ENCODE data around the gene PLAC1.

The PLAC1 gene

DNA sequence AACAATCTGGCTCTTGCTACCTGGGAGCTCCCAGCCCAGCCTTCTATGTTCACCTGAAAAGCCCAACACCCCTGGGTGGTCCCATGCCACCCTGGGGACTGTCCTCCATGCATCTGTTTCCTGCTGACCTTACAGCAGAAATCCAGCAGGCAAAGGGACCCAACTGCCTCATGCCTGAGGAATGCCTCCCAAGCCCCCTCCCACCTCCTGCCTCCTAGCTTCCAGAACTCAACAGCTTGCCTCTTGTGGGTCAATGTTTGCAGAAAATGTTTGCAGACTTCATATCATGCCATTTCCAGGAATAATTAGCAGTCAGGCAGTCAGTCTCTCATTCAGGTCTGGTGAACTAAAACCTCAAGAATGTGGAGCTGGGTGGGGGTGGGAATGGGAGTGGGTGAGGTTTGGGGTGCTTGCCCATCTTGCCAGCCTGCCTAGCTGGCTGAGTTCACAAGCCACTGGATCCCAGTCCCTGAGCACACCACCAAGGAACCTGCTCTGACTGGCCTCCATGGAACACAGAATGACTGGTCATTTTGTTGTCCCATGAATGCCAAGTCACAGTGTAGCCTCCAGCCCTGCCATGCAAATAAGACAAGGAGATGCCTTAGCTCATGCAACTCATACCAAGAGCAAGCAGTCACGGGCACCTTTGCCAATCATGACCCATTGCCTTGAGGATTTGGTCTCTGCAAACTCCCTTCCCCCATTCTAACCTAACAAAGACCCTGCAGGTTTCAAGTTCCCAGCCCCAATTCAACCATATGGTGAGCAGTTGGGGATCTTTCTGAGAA lies 12.1 kb upstream of the PLAC1 start:
- DNase-seq, result peak; percentile 47

- DNase-seq, result peak; percentile 63
Observed at GRCh38 chrX:134669378-134670098, 11.3 kb upstream of the PLAC1 start.

DNA sequence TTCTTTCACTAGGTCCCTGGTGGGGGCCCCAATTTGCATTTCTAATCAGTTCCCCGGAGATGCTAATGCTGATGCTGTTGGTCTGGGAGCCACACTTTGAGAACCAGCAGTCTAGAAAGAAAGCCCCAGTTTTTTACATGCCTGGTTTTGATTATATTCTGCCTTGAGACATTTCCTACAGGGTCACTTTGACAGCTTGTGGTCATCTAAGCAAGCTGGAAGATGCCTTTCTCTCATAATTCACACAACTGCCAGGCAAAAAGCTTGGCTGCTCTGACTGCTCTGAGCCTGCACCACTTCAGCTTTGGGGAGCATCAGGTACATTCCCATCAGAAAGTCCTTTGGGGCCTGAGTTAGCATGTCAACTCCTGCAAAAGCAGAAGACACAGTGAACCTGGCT lies 5.9 kb upstream of the PLAC1 start:
- no peak for DNase-seq

DNA sequence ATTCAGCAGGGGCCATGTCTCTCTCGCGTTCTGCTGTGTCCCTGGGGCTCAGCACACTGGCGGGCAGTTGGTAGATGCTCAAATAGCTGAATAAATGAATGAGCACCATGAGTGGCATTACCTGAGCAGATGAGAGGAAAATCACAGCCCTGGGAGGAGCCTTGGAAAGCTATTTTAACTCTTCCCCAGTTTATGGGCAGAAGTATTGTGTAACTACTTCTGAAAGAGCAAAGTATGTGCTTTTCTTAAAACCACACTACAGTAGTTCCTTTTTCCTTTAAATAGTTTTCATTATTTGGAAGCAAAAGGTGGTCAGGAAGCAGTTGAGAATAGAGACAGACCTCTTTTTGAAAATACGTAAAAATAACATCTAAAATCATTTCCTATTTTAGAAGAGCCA lies 3.0 kb upstream of the PLAC1 start:
- no peak for DNase-seq

DNA sequence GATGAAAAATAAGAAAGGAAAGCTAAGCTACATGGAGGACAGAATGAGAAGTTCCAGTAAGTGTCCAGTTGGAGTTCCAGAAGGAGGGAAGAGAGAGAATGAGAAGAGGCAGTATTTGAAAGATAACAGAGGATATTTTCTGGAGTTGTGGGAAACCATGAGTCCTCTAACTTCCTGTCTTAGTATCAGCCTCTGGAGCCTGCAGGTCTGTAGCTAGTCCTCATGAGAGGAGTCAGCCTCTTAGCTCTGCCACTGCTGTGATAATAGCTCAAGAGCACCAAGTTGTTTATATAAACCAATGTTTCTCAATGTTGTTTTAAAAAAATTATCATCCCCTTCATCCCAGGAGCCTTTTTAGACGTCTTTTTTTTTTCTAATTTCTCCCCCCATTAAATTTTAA lies 2.4 kb upstream of the PLAC1 start:
- DNase-seq, result no peak

DNA sequence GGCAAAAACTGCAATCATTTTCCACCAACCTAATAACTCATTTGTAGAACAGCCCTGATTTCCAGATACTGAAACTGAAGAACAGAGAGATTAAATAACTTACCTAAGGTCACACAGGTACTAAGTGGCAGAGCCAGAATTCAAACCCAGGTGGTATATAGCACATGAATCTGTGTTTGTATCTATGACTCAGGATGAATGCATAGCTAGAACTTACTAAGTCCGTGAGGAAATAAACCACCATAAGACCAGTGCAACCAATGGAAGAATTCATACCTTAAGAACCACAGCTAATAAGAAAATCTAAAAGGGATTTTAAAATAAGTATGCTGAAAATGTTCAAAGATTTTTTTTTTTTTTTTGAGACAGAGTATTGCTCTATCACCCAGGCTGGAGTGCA lies 1.5 kb upstream of the PLAC1 start:
- no peak for DNase-seq

- no peak for DNase-seq
Observed at GRCh38 chrX:134658760-134659023, 421 bp upstream of the PLAC1 start.

- DNase-seq, result no peak
Observed at GRCh38 chrX:134654398-134655012, 3.8 kb downstream of the PLAC1 start.

GRCh38 chrX:134653835-134654234 lies 4.4 kb downstream of the PLAC1 start:
- DNase-seq, result no peak

GRCh38 chrX:134650701-134651100 lies 7.6 kb downstream of the PLAC1 start:
- peak; percentile 18 for DNase-seq

DNA sequence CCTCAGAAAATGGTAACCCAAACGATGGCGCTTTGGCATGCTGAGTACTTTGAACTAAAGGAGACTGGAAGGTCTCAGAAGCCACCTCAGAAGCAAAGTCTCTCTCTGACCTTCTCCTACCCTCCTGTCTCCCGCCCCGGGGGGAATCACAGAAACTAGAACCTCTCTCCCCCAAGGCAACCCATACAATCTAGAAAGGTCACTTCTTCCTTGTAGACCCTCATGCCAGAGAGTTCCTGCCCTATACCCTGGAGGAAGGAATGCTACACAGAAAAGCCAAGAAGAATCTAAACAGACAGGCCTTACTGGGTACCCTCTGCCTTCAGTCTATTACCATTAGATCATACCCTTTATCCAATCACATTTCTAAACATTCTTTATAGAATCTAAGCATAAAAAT lies 8.5 kb downstream of the PLAC1 start:
- no peak for DNase-seq

DNA sequence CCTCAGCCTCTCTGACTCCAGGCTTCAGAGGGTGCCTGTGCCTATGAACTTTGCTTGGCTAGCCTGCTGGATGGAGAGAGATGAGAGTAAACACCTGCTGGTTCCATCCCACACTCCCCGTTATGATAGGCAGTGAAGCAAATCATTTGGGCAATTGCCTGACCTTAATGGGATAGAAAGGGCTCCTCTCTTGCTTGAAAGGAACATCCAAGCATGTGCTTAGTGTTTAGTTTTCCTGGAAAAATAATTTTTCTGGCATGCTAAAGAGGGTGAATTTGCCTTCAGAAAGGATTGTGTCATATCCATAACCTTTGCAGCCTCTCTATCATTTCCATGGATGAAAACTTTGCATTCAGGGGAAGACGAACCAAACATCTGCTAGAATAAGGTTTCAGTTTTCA lies 10.8 kb downstream of the PLAC1 start:
- DNase-seq, result peak; percentile 12

DNA sequence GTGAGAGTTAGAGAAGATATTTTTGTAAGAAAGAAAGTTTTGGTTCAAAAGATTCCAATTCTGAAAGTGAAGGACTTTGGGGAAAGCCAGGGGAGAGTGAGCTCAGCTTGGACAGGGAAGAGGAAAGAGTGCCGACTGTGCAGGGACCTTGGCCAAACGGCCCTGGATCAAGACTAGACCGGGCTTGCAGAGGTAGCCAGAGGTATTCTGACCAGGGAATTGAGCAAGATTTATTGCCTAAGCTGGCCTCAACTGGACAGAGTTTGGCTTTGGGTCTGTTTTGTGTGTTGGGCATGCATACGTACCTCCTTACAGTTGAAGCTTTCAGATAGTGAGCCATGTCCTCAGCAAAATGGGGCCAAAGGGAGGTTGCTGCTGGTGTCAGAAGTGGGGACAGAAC lies 11.6 kb downstream of the PLAC1 start:
- DNase-seq, result peak; percentile 45

GRCh38 chrX:134645936-134646543 lies 12.2 kb downstream of the PLAC1 start:
- peak; percentile 26 for DNase-seq

DNA sequence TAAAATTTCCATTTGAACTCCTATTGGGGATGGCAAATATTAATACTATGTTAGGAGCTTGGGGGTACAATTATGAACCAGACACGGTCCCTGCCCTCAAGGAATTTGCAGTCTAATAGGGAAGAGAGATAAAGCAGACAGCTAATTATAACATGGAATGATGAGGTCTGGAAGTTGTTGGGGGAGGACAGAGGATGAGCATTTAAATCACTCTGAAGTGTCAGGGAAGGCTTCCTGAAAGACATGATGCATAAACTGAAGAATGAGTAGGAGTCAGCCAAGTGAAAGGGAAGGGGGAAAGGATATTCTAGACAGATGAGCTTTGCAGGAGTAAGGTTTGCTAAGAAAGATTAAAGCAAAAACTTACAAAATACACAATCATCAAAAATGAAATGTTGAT lies 15.9 kb downstream of the PLAC1 start:
- DNase-seq, result no peak

DNA sequence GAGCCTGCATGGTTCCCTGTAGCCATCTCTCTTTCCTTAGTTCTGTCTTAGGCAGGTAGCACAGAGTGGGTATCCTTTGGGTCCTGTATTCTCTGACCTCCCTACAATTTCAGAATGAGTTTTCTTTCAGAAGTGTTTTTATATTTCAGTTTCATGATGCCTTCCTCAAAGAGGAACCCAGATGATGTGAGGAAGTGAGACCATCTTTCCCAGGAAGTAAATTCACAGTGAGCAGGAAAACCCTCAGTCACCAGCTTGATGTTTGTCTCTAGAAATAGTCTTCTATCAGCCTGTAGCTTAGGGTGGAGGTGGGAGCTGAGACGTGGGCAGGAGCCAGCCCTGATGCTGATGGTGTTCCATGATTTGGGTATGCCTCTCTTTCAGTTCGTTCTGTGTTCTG lies 16.9 kb downstream of the PLAC1 start:
- no peak for DNase-seq

DNA sequence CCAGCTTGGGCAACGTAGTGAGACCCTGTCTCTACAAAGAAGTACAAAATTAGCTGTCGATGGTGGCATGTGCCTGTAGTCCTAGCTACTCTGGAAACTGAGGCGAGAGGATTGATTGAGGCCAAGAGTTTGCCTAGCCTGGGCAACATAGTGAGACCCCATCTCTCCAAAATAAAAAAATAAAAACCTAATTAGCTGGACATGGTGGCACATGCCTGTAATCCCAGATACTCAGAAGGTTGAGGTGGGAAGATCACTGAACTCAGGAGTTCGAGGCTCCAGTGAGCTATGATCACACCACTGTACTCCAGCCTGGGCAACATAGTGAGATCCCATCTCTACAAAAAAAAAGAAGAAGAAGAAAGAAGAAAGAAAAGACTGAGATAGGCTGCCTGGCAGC lies 17.4 kb downstream of the PLAC1 start:
- no peak for DNase-seq

DNA sequence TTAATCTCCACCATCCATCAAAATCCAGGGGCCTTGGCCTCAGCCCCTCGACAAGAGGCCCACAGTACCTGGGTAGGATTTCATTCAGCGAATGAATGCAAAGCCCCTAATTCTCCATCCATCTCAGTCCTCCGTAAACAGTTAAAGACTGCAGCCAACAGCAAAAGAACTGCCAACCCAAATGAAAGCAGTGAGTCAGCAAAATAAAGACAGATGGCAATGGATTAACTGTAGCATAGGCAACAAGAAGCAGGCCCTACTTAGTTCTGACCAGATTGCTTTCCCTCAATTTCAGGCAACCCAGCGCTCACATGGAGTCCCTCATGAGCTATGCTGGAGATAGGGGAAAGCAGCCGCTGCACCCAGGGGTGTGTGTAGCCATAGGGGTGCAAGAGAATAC lies 21.4 kb downstream of the PLAC1 start:
- peak; percentile 37 for DNase-seq

DNA sequence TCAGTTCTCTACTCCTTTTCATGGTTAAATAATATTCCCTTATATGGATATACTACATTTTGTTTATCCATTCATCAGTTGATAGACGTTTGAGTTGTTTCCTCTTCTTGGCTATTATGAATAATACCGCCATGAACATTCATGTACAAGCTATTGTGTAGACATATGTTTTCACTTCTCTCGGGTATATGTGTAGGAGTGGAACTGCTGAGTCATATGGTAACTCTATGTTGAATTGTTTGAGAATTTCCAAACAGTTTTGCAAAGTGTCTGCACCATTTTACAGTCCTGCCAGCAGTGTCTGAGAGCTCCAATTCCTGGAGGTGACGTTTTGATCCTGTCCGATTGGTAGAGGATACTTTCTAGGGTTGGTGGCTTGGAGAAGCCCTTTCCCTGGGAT lies 23.6 kb downstream of the PLAC1 start:
- no peak for DNase-seq

DNA sequence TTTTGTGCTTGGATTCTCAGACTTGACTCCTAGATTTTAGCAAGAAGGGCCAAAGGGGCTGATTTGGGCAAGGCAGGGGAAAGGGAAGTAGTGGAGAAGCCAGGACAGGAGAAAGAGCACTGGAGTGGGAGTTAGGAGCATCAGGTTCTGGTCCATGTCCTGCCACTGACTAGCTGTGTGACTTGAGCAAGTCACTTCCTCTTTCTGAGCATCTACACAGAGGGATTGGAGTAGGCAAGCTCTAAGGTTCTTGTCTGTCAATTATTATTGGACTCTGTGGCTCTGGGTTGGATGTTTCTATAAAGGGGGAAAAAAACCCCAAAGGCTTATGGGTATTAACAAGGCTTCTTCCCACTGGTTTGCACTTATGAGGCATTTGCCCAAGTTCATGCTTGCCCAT lies 24.4 kb downstream of the PLAC1 start:
- DNase-seq, result no peak

DNA sequence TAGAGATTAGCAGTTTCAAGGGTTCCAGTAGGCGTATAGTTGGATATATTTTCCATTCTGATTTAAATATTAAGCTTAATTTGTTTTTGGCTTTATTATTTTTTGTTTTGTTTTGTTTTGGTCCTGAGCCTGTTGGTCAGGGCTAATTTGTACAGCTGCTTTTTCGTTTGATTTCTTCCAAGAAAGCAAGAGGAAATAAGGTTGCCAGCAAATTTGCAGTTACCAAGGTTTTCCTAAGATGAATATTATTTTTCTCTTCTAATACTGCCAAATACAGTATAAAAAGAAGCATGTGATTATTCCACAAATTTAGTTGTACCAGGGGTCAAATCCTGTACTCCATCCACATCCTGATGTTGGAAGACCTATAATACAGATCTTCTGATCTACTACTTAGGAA lies 24.9 kb downstream of the PLAC1 start:
- DNase-seq, result no peak

GRCh38 chrX:134632355-134632754 lies 25.9 kb downstream of the PLAC1 start:
- peak; percentile 17 for DNase-seq

DNA sequence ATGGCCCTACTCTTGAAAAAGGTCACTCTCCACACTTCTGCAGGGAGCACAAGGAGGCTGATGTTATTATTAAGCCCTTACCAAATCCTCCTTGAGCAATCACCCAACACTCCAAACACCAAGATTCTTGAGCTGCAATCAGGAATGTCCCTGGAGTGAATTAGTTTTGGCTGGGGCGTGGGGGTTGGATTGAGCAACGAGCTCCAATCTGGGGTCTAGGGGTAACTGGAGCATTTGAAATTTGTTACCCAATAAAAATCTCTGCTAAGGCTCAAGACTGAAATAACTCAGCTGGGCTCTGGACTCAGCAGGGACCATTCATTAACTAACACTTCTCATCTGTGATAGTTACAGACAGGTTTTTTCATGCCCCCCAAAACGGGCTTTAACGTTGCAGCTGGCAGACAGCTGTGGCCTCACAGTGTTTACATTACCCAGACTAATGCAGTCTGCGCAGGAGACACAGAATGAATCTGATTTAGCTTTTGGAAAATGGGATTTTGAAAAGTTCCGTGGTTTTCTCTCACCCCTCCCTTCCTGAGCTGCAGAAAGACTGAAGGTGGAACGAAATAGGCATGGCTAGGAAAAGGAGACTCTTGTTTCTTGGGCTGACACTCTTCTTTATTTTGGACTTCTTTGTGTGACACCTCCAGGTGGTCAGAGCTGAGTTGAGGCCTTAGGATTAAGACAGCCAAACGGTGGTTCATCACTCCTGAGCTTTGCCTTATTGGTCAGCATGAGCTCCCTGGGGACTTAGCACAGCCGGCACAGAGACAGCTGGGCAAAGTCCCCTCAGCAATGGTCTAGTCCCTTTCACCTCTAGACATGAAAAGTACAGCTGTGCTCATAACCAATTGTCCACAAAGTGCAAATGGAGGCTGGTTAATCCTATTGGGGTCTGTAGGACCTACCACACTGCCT lies 26.6 kb downstream of the PLAC1 start:
- peak; percentile 61 for DNase-seq
